Measurements from ENCODE around the gene GLI2. TPM values are rescaled to one million over a fixed set of nuclear protein-coding genes. Genes with fewer than 3 reads are reported as not detected.

GLI2 gene
- total RNA-seq, 1 donor from 2014 or later = 42.9 TPM

DNA sequence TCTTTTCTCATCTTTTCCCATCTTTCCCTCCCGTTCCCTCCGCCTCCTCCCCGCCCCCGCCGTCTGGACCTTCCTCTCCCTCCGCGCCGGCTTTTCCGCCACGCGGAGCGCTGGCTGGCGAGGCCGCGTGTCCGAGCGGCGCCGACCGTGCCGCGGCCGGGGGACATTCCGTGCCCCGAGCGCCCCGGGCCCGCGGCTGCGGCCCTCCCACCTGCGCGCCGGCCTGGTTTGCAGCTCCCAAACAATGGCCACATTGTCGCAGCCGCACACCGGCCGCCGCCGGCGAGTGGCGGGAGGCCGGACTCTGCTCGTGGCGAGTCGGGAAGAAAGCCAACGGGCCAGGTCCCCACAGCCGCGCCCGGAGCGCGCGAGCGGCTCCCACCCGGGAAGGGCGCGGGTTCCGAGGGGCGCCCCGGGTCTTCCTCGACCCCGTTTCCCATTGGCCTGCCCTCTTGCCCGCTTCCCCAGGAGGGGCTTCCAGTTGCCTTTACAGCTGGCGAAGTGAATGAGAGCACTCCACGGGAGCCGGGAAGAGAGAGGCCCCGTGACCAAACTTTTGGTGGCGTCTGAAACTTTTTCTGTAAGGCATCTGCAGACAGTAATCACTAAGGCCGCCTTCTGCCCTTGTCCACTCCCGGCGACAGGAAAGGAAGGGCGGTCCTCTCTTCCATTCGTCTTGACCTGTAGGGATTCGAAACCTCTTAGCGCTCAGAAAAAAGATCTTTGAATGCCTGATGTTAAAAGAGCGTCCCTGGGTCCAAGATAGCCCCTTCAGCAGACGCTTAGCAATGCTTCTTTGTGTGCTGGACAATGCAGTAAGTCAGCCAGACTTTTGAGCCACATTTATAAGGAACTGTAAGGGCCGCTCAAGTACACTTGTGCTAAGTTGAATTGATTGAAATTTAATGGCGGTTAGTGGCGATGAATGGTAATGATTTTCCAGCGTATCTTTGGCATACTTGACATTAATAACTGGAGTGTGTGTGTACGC is 6.2 kb downstream of the GLI2 start:
- FAIRE-seq (no peak), DNase-seq (ENCODE audit: low read depth) (no peak)
- H3K36me3 Mint-ChIP-seq (ENCODE audit: low read depth, unreplicated experiment) = no peaks in the 10 kb centered on the region
- Histone ChIP-seq H3K27me3 (ENCODE audit: insufficient read depth, low read length) (no peaks in the 10 kb centered on the region), H3K4me3 (ENCODE audit: insufficient read depth, low read depth, low read length) (peak overlapping the region; percentile 48), H3K4me1 (ENCODE audit: insufficient read depth, low read length) (peaks cover 46% of the 10 kb centered on the region), H3K27ac (ENCODE audit: low read depth, low read length) (peak overlapping the region; percentile 52), H3K4me2 (ENCODE audit: low read length) (peak overlapping the region; percentile 91), H3K9me3 (ENCODE audit: insufficient read depth, low read depth, low read length) (no peaks in the 10 kb centered on the region), H3K9ac (ENCODE audit: low read length) (peak overlapping the region; percentile 80), H3K36me3 (ENCODE audit: insufficient read depth, low read length) (no peaks in the 10 kb centered on the region), H4K20me1 (ENCODE audit: insufficient read depth, low read length) (peaks cover 50% of the 10 kb centered on the region), H3K79me2 (ENCODE audit: insufficient read depth, low read length) (peaks cover 100% of the 10 kb centered on the region), H2AFZ (ENCODE audit: low read depth, low read length) (peak overlapping the region; percentile 21)
- TF ChIP-seq, protein P1, sequence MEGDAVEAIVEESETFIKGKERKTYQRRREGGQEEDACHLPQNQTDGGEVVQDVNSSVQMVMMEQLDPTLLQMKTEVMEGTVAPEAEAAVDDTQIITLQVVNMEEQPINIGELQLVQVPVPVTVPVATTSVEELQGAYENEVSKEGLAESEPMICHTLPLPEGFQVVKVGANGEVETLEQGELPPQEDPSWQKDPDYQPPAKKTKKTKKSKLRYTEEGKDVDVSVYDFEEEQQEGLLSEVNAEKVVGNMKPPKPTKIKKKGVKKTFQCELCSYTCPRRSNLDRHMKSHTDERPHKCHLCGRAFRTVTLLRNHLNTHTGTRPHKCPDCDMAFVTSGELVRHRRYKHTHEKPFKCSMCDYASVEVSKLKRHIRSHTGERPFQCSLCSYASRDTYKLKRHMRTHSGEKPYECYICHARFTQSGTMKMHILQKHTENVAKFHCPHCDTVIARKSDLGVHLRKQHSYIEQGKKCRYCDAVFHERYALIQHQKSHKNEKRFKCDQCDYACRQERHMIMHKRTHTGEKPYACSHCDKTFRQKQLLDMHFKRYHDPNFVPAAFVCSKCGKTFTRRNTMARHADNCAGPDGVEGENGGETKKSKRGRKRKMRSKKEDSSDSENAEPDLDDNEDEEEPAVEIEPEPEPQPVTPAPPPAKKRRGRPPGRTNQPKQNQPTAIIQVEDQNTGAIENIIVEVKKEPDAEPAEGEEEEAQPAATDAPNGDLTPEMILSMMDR (IDR thresholded peaks at IDR 0.05; ENCODE audit: insufficient read depth, low read depth, low read length) = no peak
- TF ChIP-seq EZH2 (IDR thresholded peaks at IDR 0.05; ENCODE audit: insufficient read depth, low read length) = no peak
- H3K9me3 Mint-ChIP-seq (ENCODE audit: unreplicated experiment) = no peaks in the 10 kb centered on the region
- peak overlapping the region; percentile 85 for H3K4me3 Mint-ChIP-seq (ENCODE audit: unreplicated experiment)
- peak overlapping the region; percentile 91 for H3K27ac Mint-ChIP-seq (ENCODE audit: unreplicated experiment)
- no peaks in the 10 kb centered on the region for H3K27me3 Mint-ChIP-seq (ENCODE audit: low read depth, unreplicated experiment)
- H3K4me1 Mint-ChIP-seq (ENCODE audit: low read depth, unreplicated experiment) = peaks cover 49% of the 10 kb centered on the region

DNA sequence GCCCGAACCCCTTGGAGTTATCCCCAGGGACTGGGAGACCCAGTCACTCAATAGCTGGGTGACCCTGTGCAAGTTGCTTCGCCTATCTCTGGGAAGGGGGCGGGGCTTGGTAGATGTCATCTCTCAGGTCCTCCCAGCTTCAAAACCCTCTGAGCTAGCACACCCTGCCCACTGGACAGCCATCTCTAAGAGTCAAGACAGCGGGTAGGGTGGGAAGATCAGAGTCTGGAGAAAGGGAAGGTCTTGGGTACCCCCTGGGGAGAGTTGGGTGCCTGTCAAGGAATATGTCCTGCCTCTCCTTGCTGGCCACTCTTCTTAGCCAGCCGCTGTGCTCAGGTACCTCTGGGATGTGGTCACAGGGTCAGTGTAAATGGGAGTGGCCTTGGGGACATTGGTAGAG is 8.0 kb downstream of the GLI2 start:
- TF ChIP-seq EZH2 (IDR thresholded peaks at IDR 0.05; ENCODE audit: insufficient read depth, low read length) = no peak
- TF ChIP-seq, protein P1 (IDR thresholded peaks at IDR 0.05; ENCODE audit: insufficient read depth, low read depth, low read length) = no peak
- Mint-ChIP-seq H3K9me3 (ENCODE audit: unreplicated experiment) (no peaks in the 10 kb centered on the region), H3K4me3 (ENCODE audit: unreplicated experiment) (no peak overlapping the region), H3K4me1 (ENCODE audit: low read depth, unreplicated experiment) (peaks cover 63% of the 10 kb centered on the region), H3K27me3 (ENCODE audit: low read depth, unreplicated experiment) (no peaks in the 10 kb centered on the region), H3K36me3 (ENCODE audit: low read depth, unreplicated experiment) (peaks cover 6% of the 10 kb centered on the region), H3K27ac (ENCODE audit: unreplicated experiment) (peak overlapping the region; percentile 16)
- Histone ChIP-seq H3K79me2 (ENCODE audit: insufficient read depth, low read length) (peaks cover 100% of the 10 kb centered on the region), H3K36me3 (ENCODE audit: insufficient read depth, low read length) (no peaks in the 10 kb centered on the region), H3K9me3 (ENCODE audit: insufficient read depth, low read depth, low read length) (no peaks in the 10 kb centered on the region), H3K27ac (ENCODE audit: low read depth, low read length) (no peak overlapping the region), H3K4me3 (ENCODE audit: insufficient read depth, low read depth, low read length) (no peak overlapping the region), H3K4me2 (ENCODE audit: low read length) (no peak overlapping the region), H3K9ac (ENCODE audit: low read length) (no peak overlapping the region), H2AFZ (ENCODE audit: low read depth, low read length) (no peak overlapping the region), H4K20me1 (ENCODE audit: insufficient read depth, low read length) (peaks cover 58% of the 10 kb centered on the region), H3K4me1 (ENCODE audit: insufficient read depth, low read length) (peaks cover 36% of the 10 kb centered on the region), H3K27me3 (ENCODE audit: insufficient read depth, low read length) (no peaks in the 10 kb centered on the region)
- FAIRE-seq = no peak
- no peak for DNase-seq (ENCODE audit: low read depth)

DNA sequence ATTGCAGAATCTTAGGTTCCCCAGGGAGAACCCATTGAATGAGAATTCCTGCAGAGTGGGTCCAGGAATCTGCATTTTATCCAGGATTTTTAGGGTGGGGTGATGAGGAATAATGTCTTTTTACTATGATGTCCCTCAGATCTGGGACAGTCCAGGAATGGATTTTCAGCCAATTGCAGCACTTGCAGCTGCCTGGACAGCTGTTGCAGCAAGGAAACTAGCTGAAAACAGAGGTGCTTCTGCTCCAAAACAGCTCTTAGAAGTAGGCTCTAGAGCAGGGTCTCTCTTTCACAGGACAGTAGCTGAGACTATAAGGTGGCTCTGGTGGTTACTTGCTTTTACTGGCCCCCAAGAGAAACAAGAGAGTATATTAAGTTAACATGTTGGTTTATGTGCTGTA is 9.1 kb downstream of the GLI2 start:
- Mint-ChIP-seq H3K27me3 (ENCODE audit: low read depth, unreplicated experiment) (no peaks in the 10 kb centered on the region), H3K36me3 (ENCODE audit: low read depth, unreplicated experiment) (peaks cover 6% of the 10 kb centered on the region), H3K27ac (ENCODE audit: unreplicated experiment) (no peak overlapping the region), H3K4me1 (ENCODE audit: low read depth, unreplicated experiment) (peaks cover 62% of the 10 kb centered on the region), H3K9me3 (ENCODE audit: unreplicated experiment) (peaks cover 1% of the 10 kb centered on the region), H3K4me3 (ENCODE audit: unreplicated experiment) (no peak overlapping the region)
- Histone ChIP-seq H3K4me2 (ENCODE audit: low read length) (no peak overlapping the region), H3K4me1 (ENCODE audit: insufficient read depth, low read length) (peaks cover 30% of the 10 kb centered on the region), H3K27ac (ENCODE audit: low read depth, low read length) (no peak overlapping the region), H3K9ac (ENCODE audit: low read length) (no peak overlapping the region), H3K36me3 (ENCODE audit: insufficient read depth, low read length) (no peaks in the 10 kb centered on the region), H3K79me2 (ENCODE audit: insufficient read depth, low read length) (peaks cover 100% of the 10 kb centered on the region), H2AFZ (ENCODE audit: low read depth, low read length) (no peak overlapping the region), H3K27me3 (ENCODE audit: insufficient read depth, low read length) (no peaks in the 10 kb centered on the region), H3K9me3 (ENCODE audit: insufficient read depth, low read depth, low read length) (no peaks in the 10 kb centered on the region), H3K4me3 (ENCODE audit: insufficient read depth, low read depth, low read length) (no peak overlapping the region), H4K20me1 (ENCODE audit: insufficient read depth, low read length) (peaks cover 60% of the 10 kb centered on the region)
- DNase-seq (ENCODE audit: low read depth) (no peak), FAIRE-seq (no peak)
- no peak for TF ChIP-seq EZH2 (IDR thresholded peaks at IDR 0.05; ENCODE audit: insufficient read depth, low read length)
- TF ChIP-seq, protein P1 (IDR thresholded peaks at IDR 0.05; ENCODE audit: insufficient read depth, low read depth, low read length) = no peak

Measured in astrocyte (in vitro differentiated cells and primary cell).